Endothelial cell of umbilical vein (primary cell): ENCODE measurements around the gene FADS2. TPM values are rescaled to one million over a fixed set of nuclear protein-coding genes. Genes with fewer than 3 reads are reported as not detected.

Experiments used
- BruUV-seq: library from RNA; stranded (reverse); fragments of 400-500 nt; replicated peaks from 2 replicates; lab custom pipeline; 2021; lab: Mats Ljungman, UMichigan
- CTCF ChIA-PET: fragments of 300-600, 350-600 bp; sonication (Branson Sonifier 250); formaldehyde crosslinking; loops from one replicate; lab custom pipeline; 2021; ENCODE audit warnings: antibody characterized with exemption, inconsistent platforms; lab: Charles Lee
- POLR2A ChIA-PET: fragments of 300-600, 350-600 bp; sonication (Branson Sonifier 250); formaldehyde crosslinking; loops from one replicate; lab custom pipeline; 2021; ENCODE audit warnings: antibody characterized with exemption, inconsistent platforms; lab: Charles Lee
- DNase-seq: peaks from one replicate; pipeline ENCODE4 v3.0.0-alpha.2; 2011; ENCODE audit warnings: low read depth, low spot score
- FAIRE-seq: peaks from 2 replicates; lab custom pipeline; 2011; peaks lifted over from hg19 to GRCh38; lab: Jason Lieb, UNC
- H2AFZ ChIP-seq: 2 replicates; pipeline ENCODE4 v1.6.0; 2012; ENCODE audit warnings: low read depth, low read length, control low read depth, inconsistent platforms
- H3K27ac ChIP-seq: 2 replicates; pipeline ENCODE4 v1.5.1; 2011; ENCODE audit warnings: low read depth, mild to moderate bottlenecking, control low read depth, low read length, moderate library complexity; ENCODE audit not compliant: insufficient read depth
- H3K27me3 ChIP-seq, 2 experiments: 2 replicates each; pipeline versions ENCODE4 v1.6.0 to v1.6.1; 2011; ENCODE audit warnings: low read length in 2 of 2, mixed read lengths in 1 of 2; ENCODE audit not compliant: control insufficient read depth in 2 of 2, insufficient read depth in 2 of 2
- H3K36me3 ChIP-seq, 2 experiments: 2 replicates in 1 of 2; 3 replicates in 1 of 2; pipeline ENCODE4 v1.5.1; 2011; ENCODE audit warnings: low read length in 2 of 2, mild to moderate bottlenecking in 1 of 2, moderate library complexity in 1 of 2; ENCODE audit not compliant: control insufficient read depth in 2 of 2, insufficient read depth in 2 of 2; ENCODE audit errors: extremely low read depth in 1 of 2
- H3K4me1 ChIP-seq: 3 replicates; pipeline ENCODE4 v1.5.1; 2011; ENCODE audit warnings: mild to moderate bottlenecking, low read length; ENCODE audit not compliant: control insufficient read depth, insufficient read depth; ENCODE audit errors: extremely low read depth
- H3K4me2 ChIP-seq: 2 replicates; pipeline ENCODE4 v1.6.1; 2011; ENCODE audit warnings: low read length, control low read depth, mixed read lengths; ENCODE audit not compliant: insufficient read depth
- H3K4me3 ChIP-seq, 3 experiments: fragments of 200-600 bp in 1 of 3; sonication (generic), shearing (Covaris generic) in 1 of 3; replicated peaks in 1 of 3; 2 replicates each; pipeline ENCODE4 v1.5.1; 2011 to 2016; ENCODE audit warnings: control low read depth in 3 of 3, low read length in 3 of 3, mild to moderate bottlenecking in 2 of 3, inconsistent platforms in 1 of 3, low read depth in 1 of 3, moderate library complexity in 1 of 3; ENCODE audit not compliant: insufficient read depth in 1 of 3
- H3K79me2 ChIP-seq: 2 replicates; pipeline ENCODE4 v1.6.0; 2012; ENCODE audit warnings: low read length, inconsistent platforms; ENCODE audit not compliant: control insufficient read depth, insufficient read depth
- H3K9ac ChIP-seq: replicated peaks from 2 replicates; pipeline ENCODE3; 2011; ENCODE audit warnings: low read length, control low read depth; ENCODE audit not compliant: insufficient read depth; ENCODE audit errors: extremely low read depth
- H3K9me1 ChIP-seq: replicated peaks from 3 replicates; pipeline ENCODE4 v1.6.0; 2011; ENCODE audit warnings: mild to moderate bottlenecking, low read length; ENCODE audit not compliant: control insufficient read depth, insufficient read depth; ENCODE audit errors: extremely low read depth
- H3K9me3 ChIP-seq: replicated peaks from 2 replicates; pipeline ENCODE4 v1.5.1; 2012; ENCODE audit warnings: low read length, inconsistent platforms; ENCODE audit not compliant: control insufficient read depth, insufficient read depth
- H4K20me1 ChIP-seq: replicated peaks from 2 replicates; pipeline ENCODE3; 2011; ENCODE audit warnings: mild to moderate bottlenecking, low read length; ENCODE audit not compliant: control insufficient read depth, insufficient read depth; ENCODE audit errors: extremely low read depth
- EZH2 ChIP-seq: IDR thresholded peaks from 2 replicates; pipeline ENCODE4 v1.6.1; 2012; ENCODE audit warnings: borderline replicate concordance, low read depth, mild to moderate bottlenecking, moderate library complexity, low read length, inconsistent platforms; ENCODE audit not compliant: severe bottlenecking
- FOS ChIP-seq: IDR thresholded peaks from 2 replicates; pipeline ENCODE4 v1.6.1; 2011; ENCODE audit warnings: mild to moderate bottlenecking, low read length, moderate library complexity, borderline replicate concordance; ENCODE audit not compliant: insufficient read depth
- GATA2 ChIP-seq: IDR thresholded peaks from 2 replicates; pipeline ENCODE4 v1.7.0; 2011; ENCODE audit warnings: low read depth, mild to moderate bottlenecking, moderate library complexity, mixed read lengths, low read length; ENCODE audit not compliant: insufficient read length, insufficient read depth
- JUN ChIP-seq: IDR thresholded peaks from 2 replicates; pipeline ENCODE4 v1.6.1; 2011; ENCODE audit warnings: borderline replicate concordance, low read depth; ENCODE audit not compliant: insufficient read length, insufficient read depth
- MYC ChIP-seq: IDR thresholded peaks from one replicate; pipeline ENCODE4 v1.6.1; 2011; ENCODE audit warnings: mild to moderate bottlenecking, low read depth, low read length
- POLR2A ChIP-seq: IDR thresholded peaks from 2 replicates; pipeline ENCODE4 v1.6.1; 2012; ENCODE audit warnings: low read depth, mild to moderate bottlenecking, control low read depth, low read length
- POLR2AphosphoS5 ChIP-seq: IDR thresholded peaks from 2 replicates; pipeline ENCODE4 v1.6.1; 2012; ENCODE audit warnings: low read depth, mild to moderate bottlenecking, control low read depth, low read length, moderate library complexity; ENCODE audit not compliant: insufficient read depth
- dilution Hi-C: fragments of 300-500 bp; cut with MboI; formaldehyde crosslinking; loops from one replicate; pipeline ENCODE4 v1.15.0; 2019; ENCODE audit warnings: low sequenced_read_pairs; ENCODE audit not compliant: extremely low pct_ligation_motif_present
- intact Hi-C: fragments of 100-400 bp; cut with micrococcal nuclease; formaldehyde crosslinking; loops from one replicate; pipeline ENCODE4 v1.10.0; 2022
- polyA plus RNA-seq, 4 experiments: library from polyadenylated mRNA; depleted of rRNA in 3 of 4; stranded (reverse) in 3 of 4; unstranded in 1 of 4; fragments of >200 nt; gene quantifications; 2 replicates each; pipeline versions ENCODE4 v1.2.1 to v1.2.3, GENCODE V29; 2011 to 2012; ENCODE audit warnings: missing spikeins in 1 of 4
- total RNA-seq: library from RNA; stranded (reverse); gene quantifications from 2 replicates; pipeline ENCODE4 v1.2.3, GENCODE V29; 2021
- TF ChIP-seq, protein P1 (sequence below), 2 donors: IDR thresholded peaks; 1 replicate in 1 of 2; 2 replicates in 1 of 2; pipeline ENCODE4 v1.5.1; 2011; ENCODE audit warnings: low read length in 2 of 2, mild to moderate bottlenecking in 2 of 2, moderate library complexity in 2 of 2, control low read depth in 1 of 2, inconsistent platforms in 1 of 2, low read depth in 1 of 2; ENCODE audit not compliant: insufficient read depth in 1 of 2; ENCODE audit errors: extremely low read depth in 1 of 2
- TF ChIP-seq, protein P2 (sequence below): IDR thresholded peaks from 2 replicates; pipeline ENCODE4 v1.6.1; 2011; ENCODE audit not compliant: insufficient read depth, insufficient read length

Gene FADS2
- total and polyA plus RNA-seq, 2 donors (not counting 3 experiments of a cell fraction or from before 2014, with no cell fraction given), result 668 to 898 TPM

DNA sequence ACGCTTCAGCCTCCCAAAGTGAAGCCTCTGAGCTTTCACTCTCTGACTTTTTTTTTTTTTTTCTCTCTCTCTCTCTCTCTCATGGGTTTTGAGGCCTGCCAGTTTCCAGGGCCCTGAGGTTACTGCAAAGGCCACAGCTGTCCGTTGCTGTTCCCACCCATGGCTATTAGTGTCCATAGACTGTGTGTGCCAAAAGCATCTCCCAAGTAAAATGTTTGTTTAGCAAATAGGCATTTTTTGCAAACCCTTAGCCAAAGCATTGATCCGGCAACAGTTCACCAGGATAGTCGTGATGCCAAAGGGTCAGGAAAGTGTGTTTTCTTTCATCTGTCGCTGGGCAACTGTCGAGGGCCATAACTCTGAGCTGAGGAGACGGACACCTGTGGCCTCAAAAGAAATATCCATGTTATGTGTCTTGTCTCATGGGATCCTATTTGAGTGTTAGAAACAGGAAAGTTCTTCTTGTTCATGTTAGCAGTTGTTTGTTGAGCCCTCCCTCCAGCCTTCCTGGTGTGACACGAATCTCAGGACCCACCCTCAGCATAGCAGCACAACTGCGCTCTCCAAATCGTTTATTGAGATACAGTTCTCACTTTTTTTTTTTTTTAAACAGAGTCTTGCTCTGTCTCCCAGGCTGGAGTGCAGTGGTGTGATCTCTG is 18.4 kb downstream of the FADS2 start:
- peak; percentile 40 for FAIRE-seq

More for the DNA sequence above, 18.4 kb downstream of the FADS2 start:
- no peak overlapping the region for H3K9ac ChIP-seq
- no peaks in the 10 kb centered on the region for H3K9me3 ChIP-seq
- no peaks in the 10 kb centered on the region for H4K20me1 ChIP-seq
- CTCF ChIA-PET, result interaction anchor here (1.2 kb wide), 1 partner anchor 24 kb away, joined by 4 read pairs; no protein-coding TSS in a partner anchor
- TF ChIP-seq, protein P1, sequence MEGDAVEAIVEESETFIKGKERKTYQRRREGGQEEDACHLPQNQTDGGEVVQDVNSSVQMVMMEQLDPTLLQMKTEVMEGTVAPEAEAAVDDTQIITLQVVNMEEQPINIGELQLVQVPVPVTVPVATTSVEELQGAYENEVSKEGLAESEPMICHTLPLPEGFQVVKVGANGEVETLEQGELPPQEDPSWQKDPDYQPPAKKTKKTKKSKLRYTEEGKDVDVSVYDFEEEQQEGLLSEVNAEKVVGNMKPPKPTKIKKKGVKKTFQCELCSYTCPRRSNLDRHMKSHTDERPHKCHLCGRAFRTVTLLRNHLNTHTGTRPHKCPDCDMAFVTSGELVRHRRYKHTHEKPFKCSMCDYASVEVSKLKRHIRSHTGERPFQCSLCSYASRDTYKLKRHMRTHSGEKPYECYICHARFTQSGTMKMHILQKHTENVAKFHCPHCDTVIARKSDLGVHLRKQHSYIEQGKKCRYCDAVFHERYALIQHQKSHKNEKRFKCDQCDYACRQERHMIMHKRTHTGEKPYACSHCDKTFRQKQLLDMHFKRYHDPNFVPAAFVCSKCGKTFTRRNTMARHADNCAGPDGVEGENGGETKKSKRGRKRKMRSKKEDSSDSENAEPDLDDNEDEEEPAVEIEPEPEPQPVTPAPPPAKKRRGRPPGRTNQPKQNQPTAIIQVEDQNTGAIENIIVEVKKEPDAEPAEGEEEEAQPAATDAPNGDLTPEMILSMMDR (IDR thresholded peaks at IDR 0.05; ENCODE audit: extremely low read depth in 1 of 2, insufficient read depth in 1 of 2, low read depth in 1 of 2, low read length in 2 of 2), result no peak
- no peak for TF ChIP-seq POLR2AphosphoS5
- TF ChIP-seq, protein P2, sequence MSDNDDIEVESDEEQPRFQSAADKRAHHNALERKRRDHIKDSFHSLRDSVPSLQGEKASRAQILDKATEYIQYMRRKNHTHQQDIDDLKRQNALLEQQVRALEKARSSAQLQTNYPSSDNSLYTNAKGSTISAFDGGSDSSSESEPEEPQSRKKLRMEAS, result no peak
- no peak for TF ChIP-seq MYC
- TF ChIP-seq FOS, result no peak
- TF ChIP-seq JUN, result no peak
- no peak for TF ChIP-seq EZH2
- TF ChIP-seq POLR2A, result no peak
- TF ChIP-seq GATA2, result no peak
- no peak overlapping the region for H3K4me2 ChIP-seq
- POLR2A ChIA-PET, result no interaction called here
- H3K4me1 ChIP-seq, result no peaks in the 10 kb centered on the region
- H3K27ac ChIP-seq, result no peak overlapping the region
- dilution Hi-C loops, result no loop called here
- no peak overlapping the region for H2AFZ ChIP-seq
- peaks cover 36 to 55% of the 10 kb centered on the region in 2 experiments for H3K36me3 ChIP-seq
- H3K79me2 ChIP-seq, result peaks cover 13% of the 10 kb centered on the region
- H3K9me1 ChIP-seq, result no peaks in the 10 kb centered on the region
- no peak for DNase-seq
- no peak overlapping the region for H3K4me3 ChIP-seq
- no TSS peak for BruUV-seq
- H3K27me3 ChIP-seq, result no peaks in the 10 kb centered on the region
- intact Hi-C loops, result loop anchor here (1.0 to 2.0 kb wide), 2 partner anchors 12 to 50 kb away; no protein-coding TSS in a partner anchor
